H1 (cell line): ENCODE results near the gene NDUFAF8. TPM values are rescaled to one million over a fixed set of nuclear protein-coding genes. Genes with fewer than 3 reads are reported as not detected.

Experiments
- CTCF ChIA-PET: fragments of 300-600 bp; sonication (Branson Sonifier 250); formaldehyde crosslinking; loops from one replicate; lab custom pipeline; 2021; ENCODE audit not compliant: partially characterized antibody; lab: Charles Lee
- POLR2A ChIA-PET: fragments of 300-600 bp; sonication (Branson Sonifier 250); formaldehyde crosslinking; loops from one replicate; lab custom pipeline; 2021; ENCODE audit warnings: inconsistent platforms; ENCODE audit not compliant: partially characterized antibody; lab: Charles Lee
- DNase-seq, 2 experiments: peaks; one replicate each; pipeline versions ENCODE4 v3.0.0 to v3.0.0-alpha.2; 2010 to 2022; ENCODE audit warnings: low spot score in 2 of 2, low read depth in 1 of 2, mixed read lengths in 1 of 2
- FAIRE-seq: peaks from 2 replicates; lab custom pipeline; 2011; peaks lifted over from hg19 to GRCh38; lab: Jason Lieb, UNC
- H2AFZ ChIP-seq: 2 replicates; pipeline ENCODE4 v1.8.1; 2012; ENCODE audit warnings: low read length, inconsistent platforms
- H2AK5ac ChIP-seq: 2 replicates; pipeline ENCODE4 v1.6.1; 2013; ENCODE audit warnings: low read depth, low read length
- H2BK120ac ChIP-seq: replicated peaks from 2 replicates; pipeline ENCODE3; 2013; ENCODE audit warnings: low read depth, low read length, inconsistent platforms
- H2BK12ac ChIP-seq: 2 replicates; pipeline ENCODE4 v1.6.1; 2013; ENCODE audit warnings: low read depth, low read length
- H2BK15ac ChIP-seq: 2 replicates; pipeline ENCODE4 v1.6.1; 2013; ENCODE audit warnings: low read length
- H2BK20ac ChIP-seq: 2 replicates; pipeline ENCODE4 v1.6.1; 2013; ENCODE audit warnings: low read length
- H2BK5ac ChIP-seq: 2 replicates; pipeline ENCODE4 v1.6.1; 2013; ENCODE audit warnings: low read depth, low read length
- H3K14ac ChIP-seq: 2 replicates; pipeline ENCODE4 v1.6.1; 2013; ENCODE audit warnings: inconsistent platforms; ENCODE audit not compliant: insufficient read length
- H3K18ac ChIP-seq: 2 replicates; pipeline ENCODE4 v1.6.1; 2013; ENCODE audit warnings: low read length; ENCODE audit errors: extremely low read depth
- H3K23ac ChIP-seq: 2 replicates; pipeline ENCODE4 v1.6.1; 2013; ENCODE audit warnings: inconsistent platforms; ENCODE audit not compliant: insufficient read length
- H3K23me2 ChIP-seq: 2 replicates; pipeline ENCODE4 v1.6.1; 2013; ENCODE audit warnings: low read depth, low read length
- H3K27ac ChIP-seq: 2 replicates; pipeline ENCODE4 v1.6.1; 2011; ENCODE audit warnings: low read depth, low read length, inconsistent platforms
- H3K27me3 ChIP-seq, 4 experiments: replicated peaks in 1 of 4; 1 replicate in 1 of 4; 2 replicates in 3 of 4; pipeline versions ENCODE4 v1.6.1 to v1.8.1; 2011 to 2013; ENCODE audit warnings: low read length in 3 of 4, mild to moderate bottlenecking in 3 of 4, inconsistent platforms in 2 of 4, mixed read lengths in 2 of 4, moderate library complexity in 1 of 4; ENCODE audit not compliant: control insufficient read depth in 3 of 4, insufficient read depth in 3 of 4; ENCODE audit errors: extremely low read depth in 1 of 4
- H3K36me3 ChIP-seq, 4 experiments: 2 replicates each; pipeline versions ENCODE4 v1.6.1 to v1.8.1; 2011 to 2013; ENCODE audit warnings: mild to moderate bottlenecking in 4 of 4, low read length in 3 of 4, moderate library complexity in 2 of 4, control low read depth in 1 of 4, inconsistent platforms in 1 of 4; ENCODE audit not compliant: insufficient read depth in 4 of 4, control insufficient read depth in 2 of 4
- H3K4ac ChIP-seq: replicated peaks from 2 replicates; pipeline ENCODE3; 2013; ENCODE audit warnings: low read length, low read depth, mixed read lengths, inconsistent platforms; ENCODE audit not compliant: insufficient read length
- H3K4me1 ChIP-seq, 4 experiments: replicated peaks in 1 of 4; 1 replicate in 1 of 4; 2 replicates in 3 of 4; pipeline versions ENCODE4 v1.6.1 to v1.8.1; 2011 to 2013; ENCODE audit warnings: low read length in 3 of 4, inconsistent platforms in 2 of 4, mixed read lengths in 1 of 4; ENCODE audit not compliant: insufficient read depth in 4 of 4, control insufficient read depth in 3 of 4
- H3K4me2 ChIP-seq, 2 experiments: 2 replicates each; pipeline versions ENCODE4 v1.6.1 to v1.8.1; 2011 to 2013; ENCODE audit warnings: low read depth in 2 of 2, low read length in 2 of 2, control low read depth in 1 of 2, inconsistent platforms in 1 of 2, mild to moderate bottlenecking in 1 of 2; ENCODE audit not compliant: insufficient read depth in 1 of 2
- H3K4me3 ChIP-seq, 4 experiments: fragments of 200-600, 300-600 bp in 1 of 4; sonication (generic), shearing (Covaris generic), sonication (Bioruptor Twin) in 1 of 4; 2 replicates each; pipeline versions ENCODE4 v1.5.1 to v1.8.1; 2011 to 2016; ENCODE audit warnings: low read length in 4 of 4, low read depth in 3 of 4, control low read depth in 2 of 4, inconsistent platforms in 2 of 4, mild to moderate bottlenecking in 2 of 4, mixed read lengths in 1 of 4, moderate library complexity in 1 of 4; ENCODE audit not compliant: insufficient read depth in 2 of 4; ENCODE audit errors: extremely low read depth in 1 of 4
- H3K56ac ChIP-seq: replicated peaks from 2 replicates; pipeline ENCODE3; 2013; ENCODE audit warnings: low read depth, mild to moderate bottlenecking, mixed read lengths, low read length, inconsistent platforms; ENCODE audit not compliant: insufficient read length
- H3K79me1 ChIP-seq: 2 replicates; pipeline ENCODE4 v1.6.1; 2013; ENCODE audit warnings: low read depth, low read length, control low read depth
- H3K79me2 ChIP-seq, 2 experiments: 2 replicates each; pipeline versions ENCODE4 v1.6.1 to v1.8.1; 2012 to 2013; ENCODE audit warnings: low read length in 2 of 2, mild to moderate bottlenecking in 2 of 2, inconsistent platforms in 1 of 2; ENCODE audit not compliant: insufficient read depth in 2 of 2, control insufficient read depth in 1 of 2
- H3K9ac ChIP-seq, 4 experiments: replicated peaks in 1 of 4; 1 replicate in 1 of 4; 2 replicates in 3 of 4; pipeline versions ENCODE4 v1.6.1 to v1.8.1; 2011 to 2013; ENCODE audit warnings: low read depth in 3 of 4, low read length in 3 of 4, control low read depth in 2 of 4, mild to moderate bottlenecking in 2 of 4, moderate library complexity in 2 of 4, inconsistent platforms in 1 of 4; ENCODE audit errors: extremely low read depth in 1 of 4
- H3K9me3 ChIP-seq, 2 experiments: 2 replicates each; pipeline versions ENCODE4 v1.6.1 to v1.8.1; 2012 to 2013; ENCODE audit warnings: mild to moderate bottlenecking in 2 of 2, moderate library complexity in 2 of 2, control low read depth in 1 of 2, inconsistent platforms in 1 of 2, low read depth in 1 of 2, low read length in 1 of 2, mixed read lengths in 1 of 2; ENCODE audit not compliant: insufficient read depth in 2 of 2
- H4K20me1 ChIP-seq, 2 experiments: replicated peaks in 1 of 2; 2 replicates each; pipeline versions ENCODE3 to v1.8.1; 2011 to 2013; ENCODE audit warnings: inconsistent platforms in 2 of 2, low read length in 2 of 2, mild to moderate bottlenecking in 1 of 2; ENCODE audit not compliant: insufficient read depth in 2 of 2, control insufficient read depth in 1 of 2
- H4K5ac ChIP-seq: 2 replicates; pipeline ENCODE4 v1.6.1; 2013; ENCODE audit warnings: low read length, low read depth, mixed read lengths, inconsistent platforms; ENCODE audit not compliant: insufficient read length
- H4K8ac ChIP-seq: 2 replicates; pipeline ENCODE4 v1.8.0; 2013; ENCODE audit warnings: mild to moderate bottlenecking, moderate library complexity, low read length, inconsistent platforms; ENCODE audit not compliant: insufficient read depth; ENCODE audit errors: extremely low read depth
- H4K91ac ChIP-seq: replicated peaks from 2 replicates; pipeline ENCODE3; 2013; ENCODE audit warnings: low read length, mixed read lengths, inconsistent platforms; ENCODE audit not compliant: insufficient read length
- CEBPB ChIP-seq: IDR thresholded peaks from 2 replicates; pipeline ENCODE4 v1.6.1; 2012; ENCODE audit warnings: low read depth, low read length
- CHD1 ChIP-seq: IDR thresholded peaks from 2 replicates; pipeline ENCODE4 v1.6.1; 2012; ENCODE audit warnings: low read depth, low read length, improper control_type of control experiment
- JUND ChIP-seq: IDR thresholded peaks from 2 replicates; pipeline ENCODE4 v1.6.1; 2011; ENCODE audit warnings: mild to moderate bottlenecking, improper control_type of control experiment, low read length
- TAF7 ChIP-seq: optimal IDR thresholded peaks from 2 replicates; pipeline ENCODE3; 2011; ENCODE audit warnings: low read depth, mild to moderate bottlenecking, inconsistent platforms, low read length, moderate library complexity, borderline replicate concordance
- TBP ChIP-seq: IDR thresholded peaks from 2 replicates; pipeline ENCODE4 v1.6.1; 2011; ENCODE audit warnings: low read depth, low read length, improper control_type of control experiment
- ZNF274 ChIP-seq: IDR thresholded peaks from 2 replicates; pipeline ENCODE4 v1.7.0; 2012; ENCODE audit warnings: low read length, borderline replicate concordance; ENCODE audit errors: extremely low read depth
- WGBS, 2 experiments: shearing (Covaris generic) in 1 of 2; methylation state at CpG; one replicate each; pipeline versions ENCODE4 v1.1.6 to v1.1.7; 2013 to 2015; ENCODE audit warnings: low lambda C conversion rate in 2 of 2, mixed read lengths in 2 of 2, inconsistent platforms in 1 of 2, low coverage in 1 of 2, missing lambda C conversion rate in 1 of 2; ENCODE audit not compliant: insufficient replicate concordance in 2 of 2, insufficient coverage in 1 of 2, insufficient read length in 1 of 2; ENCODE audit errors: extremely low coverage in 1 of 2, missing lambda C conversion rate in 1 of 2; 5-methylcytosine and 5-hydroxymethylcytosine counted together
- polyA plus RNA-seq, 7 experiments: library from polyadenylated mRNA; depleted of rRNA in 3 of 7; stranded (reverse) in 5 of 7; unstranded in 2 of 7; fragments of >200 nt in 5 of 7; fragments of 200-250 nt in 2 of 7; gene quantifications; 1 replicate in 5 of 7; 2 replicates in 1 of 7; 4 replicates in 1 of 7; pipeline versions ENCODE4 v1.2.1 to v1.2.3, GENCODE V29; 2011 to 2013; ENCODE audit warnings: missing spikeins in 2 of 7, mixed read lengths in 2 of 7
- total RNA-seq: library from RNA; stranded (reverse); fragmentation: NEBNext Ultra II Directional; extraction: Animal tissue kit (Norgen Biotek cat#: 25700); gene quantifications from 2 replicates; pipeline ENCODE4 v1.2.1, GENCODE V29; 2021

NDUFAF8 gene
- total and polyA plus RNA-seq, 2 of the 8 experiments (the other 6 are each of a cell fraction or from before 2014, with no cell fraction given), result 48.9 to 91.1 TPM

DNA sequence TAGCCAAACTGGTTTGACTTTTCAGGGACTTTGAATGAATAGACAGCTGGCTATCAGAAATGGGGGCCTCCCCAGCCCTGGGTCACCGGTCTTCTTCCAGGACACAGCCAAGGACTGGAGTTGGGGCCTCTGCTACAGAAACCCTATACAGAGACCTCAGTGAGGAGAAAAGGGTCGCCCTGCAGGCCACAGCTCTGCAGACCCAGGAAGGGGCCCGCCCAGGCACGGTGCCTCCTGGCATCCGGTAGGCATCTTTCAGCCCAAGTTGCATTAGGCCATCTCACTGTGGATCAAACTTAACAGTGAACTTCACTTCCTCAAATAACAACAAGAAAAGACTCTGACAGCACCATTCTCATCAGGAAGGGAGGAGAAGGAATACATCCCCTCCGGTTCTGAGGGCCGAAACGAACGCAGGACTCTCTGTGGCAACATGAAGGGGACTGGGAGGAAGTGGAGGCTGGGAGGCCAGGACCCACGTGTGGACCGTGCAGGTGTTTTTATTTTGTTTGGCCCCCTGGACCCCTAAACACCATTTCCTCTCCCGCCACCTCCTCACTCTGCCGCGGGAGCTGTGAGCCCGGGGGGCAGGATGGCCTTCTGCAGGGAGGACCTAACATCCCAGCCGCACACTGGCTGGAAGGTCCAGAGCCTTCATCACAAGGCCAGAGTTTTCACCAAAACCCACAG is 48.8 kb downstream of the NDUFAF8 start:
- H3K79me1 ChIP-seq, result peaks cover 13% of the 10 kb centered on the region
- FAIRE-seq, result no peak
- ChIA-PET POLR2A (interaction anchor here (1.3 kb wide), 1 partner anchor 250 kb away, joined by 4 read pairs; no protein-coding TSS in a partner anchor), CTCF (interaction anchor here (0.9 to 2.0 kb wide), 4 partner anchors 26 to 114 kb away, joined by 3 to 7 read pairs (median 4); no protein-coding TSS in a partner anchor)
- H2BK120ac ChIP-seq, result no peak overlapping the region
- H3K36me3 ChIP-seq, result peaks cover 0 to 5% (median 2%) of the 10 kb centered on the region in 4 experiments; a peak in 2 of 8 replicates
- H3K14ac ChIP-seq, result no peak overlapping the region
- no peak overlapping the region for H2BK5ac ChIP-seq
- no peak overlapping the region for H3K27ac ChIP-seq
- H4K91ac ChIP-seq, result no peak overlapping the region
- H2BK12ac ChIP-seq, result no peak overlapping the region
- H3K9me3 ChIP-seq, result no peaks in the 10 kb centered on the region
- H3K4me1 ChIP-seq, result peaks cover 0 to 7% (median 0%) of the 10 kb centered on the region in 4 experiments; a peak in 3 of 7 replicates
- no peak for DNase-seq
- peaks cover 10 to 18% of the 10 kb centered on the region in 2 experiments for H4K20me1 ChIP-seq
- WGBS, 2 experiments, result 92% methylated on average over 16 of the region's 16 CpGs; no CpG with 5 or more reads in 1 of the 2 experiments
- no peak overlapping the region for H3K4me2 ChIP-seq
- no peaks in the 10 kb centered on the region for H3K23me2 ChIP-seq
- H3K4ac ChIP-seq, result no peak overlapping the region
- no peak overlapping the region for H3K9ac ChIP-seq
- H3K23ac ChIP-seq, result no peak overlapping the region
- no peak overlapping the region for H3K18ac ChIP-seq
- H3K56ac ChIP-seq, result no peak overlapping the region
- H4K8ac ChIP-seq, result no peak overlapping the region; the same call in 1 of the 2 replicates
- H3K27me3 ChIP-seq, result no peaks in the 10 kb centered on the region
- no peak overlapping the region for H3K4me3 ChIP-seq
- TF ChIP-seq TBP (no peak), JUND (no peak), CEBPB (no peak), CHD1 (no peak), ZNF274 (no peak), TAF7 (no peak)
- no peak overlapping the region for H2BK20ac ChIP-seq
- H2AFZ ChIP-seq, result no peak overlapping the region
- peaks cover 0 to 20% of the 10 kb centered on the region in 2 experiments; a peak in 2 of 4 replicates for H3K79me2 ChIP-seq
- no peak overlapping the region for H2AK5ac ChIP-seq
- no peak overlapping the region for H4K5ac ChIP-seq
- no peak overlapping the region for H2BK15ac ChIP-seq
